Nephron progenitor cell (in vitro differentiated cells): ENCODE measurements around the gene CCDC187.

Experiments used
- DNase-seq: peaks from one replicate; pipeline ENCODE4 v3.0.0; 2021
- H3K27ac Mint-ChIP-seq: 2 replicates; pipeline ENCODE4 v1.8.0; 2021; ENCODE audit warnings: mild to moderate bottlenecking, moderate library complexity, mixed read lengths
- H3K27me3 Mint-ChIP-seq: 2 replicates; pipeline ENCODE4 v1.8.0; 2021; ENCODE audit warnings: mild to moderate bottlenecking, low read depth, mixed read lengths; ENCODE audit not compliant: poor library complexity
- H3K36me3 Mint-ChIP-seq: 2 replicates; pipeline ENCODE4 v1.8.0; 2021; ENCODE audit warnings: low read depth, mixed read lengths
- H3K4me1 Mint-ChIP-seq: 2 replicates; pipeline ENCODE4 v1.8.0; 2021; ENCODE audit warnings: mixed read lengths
- H3K4me3 Mint-ChIP-seq: 2 replicates; pipeline ENCODE4 v1.8.0; 2021; ENCODE audit warnings: mild to moderate bottlenecking, moderate library complexity, mixed read lengths
- H3K9me3 Mint-ChIP-seq: 2 replicates; pipeline ENCODE4 v1.8.0; 2021; ENCODE audit warnings: mild to moderate bottlenecking, moderate library complexity, mixed read lengths
- CTCF ChIP-seq: fragments of 200-600 bp; sonication (generic); IDR thresholded peaks from 2 replicates; pipeline ENCODE4 v1.5.0; 2021; ENCODE audit warnings: antibody characterized with exemption

CCDC187 gene

GRCh38 chr9:136310273-136311030, 6.6 kb upstream of the CCDC187 start:
- Mint-ChIP-seq H3K36me3 (no peaks in the 10 kb centered on the region), H3K4me3 (no peak overlapping the region), H3K4me1 (no peaks in the 10 kb centered on the region), H3K27ac (no peak overlapping the region), H3K9me3 (peaks cover 13% of the 10 kb centered on the region), H3K27me3 (no peaks in the 10 kb centered on the region)
- no peak for TF ChIP-seq CTCF
- DNase-seq, result no peak

DNA sequence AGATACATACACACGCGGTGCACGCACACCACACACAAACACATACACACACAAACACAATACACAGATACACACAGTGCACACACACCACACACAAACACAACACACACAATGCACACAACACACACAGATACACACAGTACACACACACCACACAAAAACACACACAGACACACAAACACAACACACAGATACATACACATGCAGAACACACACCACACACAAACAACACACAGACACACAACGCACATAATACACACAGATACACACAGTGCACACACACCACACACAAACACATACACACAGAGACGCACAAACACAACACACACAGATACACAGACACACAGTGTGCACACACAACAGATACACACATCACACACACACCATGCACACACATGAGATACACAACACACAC, 5.9 kb upstream of the CCDC187 start:
- Mint-ChIP-seq H3K27me3 (no peaks in the 10 kb centered on the region), H3K36me3 (no peaks in the 10 kb centered on the region), H3K4me1 (no peaks in the 10 kb centered on the region), H3K27ac (no peak overlapping the region), H3K9me3 (peaks cover 6% of the 10 kb centered on the region), H3K4me3 (no peak overlapping the region)
- TF ChIP-seq CTCF, result no peak
- no peak for DNase-seq

GRCh38 chr9:136309101-136309801, 5.4 kb upstream of the CCDC187 start:
- Mint-ChIP-seq H3K4me1 (no peaks in the 10 kb centered on the region), H3K4me3 (no peak overlapping the region), H3K36me3 (no peaks in the 10 kb centered on the region), H3K27me3 (no peaks in the 10 kb centered on the region), H3K9me3 (peaks cover under 1% of the 10 kb centered on the region), H3K27ac (no peak overlapping the region)
- no peak for TF ChIP-seq CTCF
- DNase-seq, result no peak

GRCh38 chr9:136308702-136309053, 4.8 kb upstream of the CCDC187 start:
- Mint-ChIP-seq H3K4me1 (no peaks in the 10 kb centered on the region), H3K4me3 (no peak overlapping the region), H3K27me3 (no peaks in the 10 kb centered on the region), H3K9me3 (no peaks in the 10 kb centered on the region), H3K27ac (no peak overlapping the region), H3K36me3 (no peaks in the 10 kb centered on the region)
- TF ChIP-seq CTCF, result no peak
- no peak for DNase-seq

DNA sequence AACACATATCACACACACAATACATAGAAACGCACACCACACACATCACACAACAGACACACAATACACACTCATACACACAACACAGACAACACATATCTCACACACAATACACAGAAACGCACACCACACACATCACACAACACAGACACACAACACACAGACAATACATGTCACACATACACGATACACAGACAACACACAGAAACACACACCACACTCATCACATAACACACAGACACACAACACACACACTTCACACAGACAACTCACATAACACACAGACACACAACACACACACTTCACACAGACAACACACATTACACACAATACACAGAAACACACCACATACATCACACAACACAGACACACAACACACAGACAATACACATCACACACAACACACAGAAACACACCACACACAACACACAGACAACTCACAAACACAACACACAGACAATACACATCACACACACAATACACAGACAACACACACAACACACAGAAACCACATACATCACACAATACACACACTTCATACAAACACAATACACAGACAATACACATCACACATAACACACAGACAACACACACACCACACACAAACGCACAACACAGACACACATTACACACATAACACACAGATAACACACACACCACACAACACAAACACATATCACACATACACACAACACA, 4.3 kb upstream of the CCDC187 start:
- no peak overlapping the region for H3K27ac Mint-ChIP-seq
- TF ChIP-seq CTCF, result no peak
- H3K36me3 Mint-ChIP-seq, result no peaks in the 10 kb centered on the region
- H3K4me1 Mint-ChIP-seq, result no peaks in the 10 kb centered on the region
- no peak for DNase-seq
- H3K27me3 Mint-ChIP-seq, result no peaks in the 10 kb centered on the region
- no peaks in the 10 kb centered on the region for H3K9me3 Mint-ChIP-seq
- H3K4me3 Mint-ChIP-seq, result no peak overlapping the region
